ENCODE measurements around the gene CD44. TPM values are rescaled to one million over a fixed set of nuclear protein-coding genes. Genes with fewer than 3 reads are reported as not detected.
A peak's percentile ranks its signal among the peaks of the same experiment; 100 is the strongest.

CD44 gene
- total and polyA plus RNA-seq, 11 donors, result 3.9 to 210 (median 26.2) TPM

- Histone ChIP-seq H3K9me3 (no peaks in the 10 kb centered on the region), H3K4me3 (no peak overlapping the region), H3K27ac (no peak overlapping the region), H3K36me3 (no peaks in the 10 kb centered on the region), H3K4me1 (peaks cover 0 to 50% (median 24%) of the 10 kb centered on the region in 12 donors), H3K27me3 (no peaks in the 10 kb centered on the region)
- DNase-seq (no peak), ATAC-seq (no peak)
- no peak for TF ChIP-seq CTCF (IDR thresholded peaks at IDR 0.05)
- TF ChIP-seq POLR2A (IDR thresholded peaks at IDR 0.05), result no peak
- intact Hi-C loops (cut with DNase I), result loop anchor here in 1 of 10 donors (10.0 kb wide), 1 partner anchor 276 kb away; no protein-coding TSS in a partner anchor
Observed at GRCh38 chr11:35109041-35109440, 29.9 kb upstream of the CD44 start.

- Histone ChIP-seq H3K4me3 (no peak overlapping the region), H3K36me3 (no peaks in the 10 kb centered on the region), H3K27me3 (no peaks in the 10 kb centered on the region), H3K27ac (no peak overlapping the region), H3K9me3 (no peaks in the 10 kb centered on the region), H3K4me1 (peaks cover 0 to 50% (median 23%) of the 10 kb centered on the region in 12 donors)
- ATAC-seq (no peak), DNase-seq (no peak)
- intact Hi-C loops (cut with DNase I), result loop anchor here in 1 of 10 donors (10.0 kb wide), 1 partner anchor 275 kb away; no protein-coding TSS in a partner anchor
- TF ChIP-seq CTCF (IDR thresholded peaks at IDR 0.05) (no peak), POLR2A (IDR thresholded peaks at IDR 0.05) (no peak)
Observed at GRCh38 chr11:35109827-35110226, 29.1 kb upstream of the CD44 start.

GRCh38 chr11:35111161-35112055 is 27.6 kb upstream of the CD44 start:
- peak in 3 of 4 donors; percentile 60 to 88 (median 74) for ATAC-seq
- H3K4me3 ChIP-seq, result no peak overlapping the region
- TF ChIP-seq POLR2A (IDR thresholded peaks at IDR 0.05) (no peak), CTCF (IDR thresholded peaks at IDR 0.05) (no peak)
- H3K27me3 ChIP-seq, result no peaks in the 10 kb centered on the region
- peaks cover 0 to 47% (median 15%) of the 10 kb centered on the region in 12 donors for H3K4me1 ChIP-seq
- H3K9me3 ChIP-seq, result no peaks in the 10 kb centered on the region
- no peaks in the 10 kb centered on the region for H3K36me3 ChIP-seq
- 83 to 90% (median 88%) methylated on average over 4 of the region's 4 CpGs for WGBS, 4 donors
- peak in 2 of 5 donors; percentile 29 to 54 for DNase-seq
- H3K27ac ChIP-seq, result peak overlapping the region in 5 of 12 donors; percentile 28 to 76 (median 47)
- intact Hi-C loops (cut with DNase I), result no loop called here

GRCh38 chr11:35112056-35112845 is 26.7 kb upstream of the CD44 start:
- peak overlapping the region in 1 of 12 donors; percentile 76 for H3K27ac ChIP-seq
- intact Hi-C loops (cut with DNase I), result no loop called here
- H3K27me3 ChIP-seq, result no peaks in the 10 kb centered on the region
- DNase-seq (no peak), ATAC-seq (no peak)
- WGBS, 4 donors, result 88 to 92% (median 91%) methylated on average over 13 of the region's 13 CpGs
- H3K9me3 ChIP-seq, result no peaks in the 10 kb centered on the region
- H3K36me3 ChIP-seq, result no peaks in the 10 kb centered on the region
- peaks cover 0 to 48% (median 23%) of the 10 kb centered on the region in 12 donors for H3K4me1 ChIP-seq
- H3K4me3 ChIP-seq, result no peak overlapping the region
- no peak for TF ChIP-seq POLR2A (IDR thresholded peaks at IDR 0.05)
- TF ChIP-seq CTCF (IDR thresholded peaks at IDR 0.05), result no peak

Data from heart left ventricle (tissue), 16 donors.